IPS-15b (cell line): Measurements from ENCODE around the gene C1QTNF7.

Experiments
- H3K27me3 ChIP-seq: one replicate; pipeline ENCODE4 v1.6.1; 2013; ENCODE audit warnings: low read length; ENCODE audit not compliant: control insufficient read depth, insufficient read depth
- H3K36me3 ChIP-seq: one replicate; pipeline ENCODE4 v1.6.1; 2013; ENCODE audit warnings: low read length; ENCODE audit not compliant: control insufficient read depth, insufficient read depth
- H3K4me1 ChIP-seq: one replicate; pipeline ENCODE4 v1.6.1; 2013; ENCODE audit warnings: mild to moderate bottlenecking, low read length; ENCODE audit not compliant: control insufficient read depth, insufficient read depth
- H3K4me3 ChIP-seq: one replicate; pipeline ENCODE4 v1.5.1; 2013; ENCODE audit warnings: low read depth, low read length
- H3K9ac ChIP-seq: one replicate; pipeline ENCODE4 v1.6.1; 2013; ENCODE audit warnings: low read depth, mild to moderate bottlenecking, low read length
- H3K9me3 ChIP-seq: one replicate; pipeline ENCODE4 v1.6.1; 2013; ENCODE audit warnings: mild to moderate bottlenecking, low read length; ENCODE audit not compliant: control insufficient read depth, insufficient read depth

C1QTNF7 gene

DNA sequence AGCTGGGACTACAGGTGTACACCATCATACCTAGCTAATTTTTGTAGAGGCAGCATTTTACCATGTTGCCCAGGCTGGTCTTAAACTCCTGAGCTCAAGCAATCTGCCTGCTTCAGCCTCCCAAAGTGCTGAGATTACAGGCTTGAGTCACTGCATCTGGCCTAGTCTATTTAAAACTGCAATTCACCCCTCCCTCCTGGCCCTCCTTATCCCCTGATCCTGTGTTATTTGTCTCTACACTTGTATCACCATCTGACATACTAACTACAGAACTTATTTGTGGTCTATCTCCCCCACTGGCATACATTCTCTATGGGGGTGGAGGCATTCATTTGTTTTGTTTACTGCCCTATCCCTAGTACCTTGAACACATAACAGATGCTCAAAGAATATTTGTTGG lies 65.6 kb downstream of the C1QTNF7 start:
- Histone ChIP-seq H3K4me3 (no peak overlapping the region), H3K9ac (no peak overlapping the region), H3K27me3 (no peaks in the 10 kb centered on the region), H3K9me3 (no peaks in the 10 kb centered on the region), H3K4me1 (no peaks in the 10 kb centered on the region), H3K36me3 (no peaks in the 10 kb centered on the region)

DNA sequence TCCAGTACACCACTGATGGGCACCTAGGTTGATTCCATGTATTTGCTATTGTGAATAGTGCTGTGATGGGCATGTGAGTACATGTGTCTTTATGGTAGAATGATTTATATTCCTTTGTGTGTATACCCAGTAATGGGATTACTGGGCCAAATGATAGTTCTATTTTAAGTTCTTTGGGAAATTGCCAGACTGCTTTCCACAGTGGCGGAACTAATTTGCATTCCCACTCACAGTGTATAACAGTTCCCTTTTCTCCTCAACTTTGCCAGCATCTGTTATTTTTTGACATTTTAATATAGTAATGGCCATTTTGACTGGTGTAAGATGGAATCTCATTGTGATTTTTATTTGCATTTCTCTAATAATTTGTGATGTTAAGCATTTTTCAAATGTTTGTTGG lies 67.8 kb downstream of the C1QTNF7 start:
- Histone ChIP-seq H3K9me3 (no peaks in the 10 kb centered on the region), H3K4me3 (no peak overlapping the region), H3K36me3 (no peaks in the 10 kb centered on the region), H3K9ac (no peak overlapping the region), H3K4me1 (no peaks in the 10 kb centered on the region), H3K27me3 (no peaks in the 10 kb centered on the region)
